HG02571 (cell line): Measurements from ENCODE around the gene LRMDA.

Source experiments
- ATAC-seq: cut with Tn5 transposase; IDR thresholded peaks from one replicate; pipeline ENCODE4 v1.9.1; 2021; ENCODE audit warnings: mild to moderate bottlenecking, moderate library complexity; ENCODE audit not compliant: unreplicated experiment

The LRMDA gene

DNA sequence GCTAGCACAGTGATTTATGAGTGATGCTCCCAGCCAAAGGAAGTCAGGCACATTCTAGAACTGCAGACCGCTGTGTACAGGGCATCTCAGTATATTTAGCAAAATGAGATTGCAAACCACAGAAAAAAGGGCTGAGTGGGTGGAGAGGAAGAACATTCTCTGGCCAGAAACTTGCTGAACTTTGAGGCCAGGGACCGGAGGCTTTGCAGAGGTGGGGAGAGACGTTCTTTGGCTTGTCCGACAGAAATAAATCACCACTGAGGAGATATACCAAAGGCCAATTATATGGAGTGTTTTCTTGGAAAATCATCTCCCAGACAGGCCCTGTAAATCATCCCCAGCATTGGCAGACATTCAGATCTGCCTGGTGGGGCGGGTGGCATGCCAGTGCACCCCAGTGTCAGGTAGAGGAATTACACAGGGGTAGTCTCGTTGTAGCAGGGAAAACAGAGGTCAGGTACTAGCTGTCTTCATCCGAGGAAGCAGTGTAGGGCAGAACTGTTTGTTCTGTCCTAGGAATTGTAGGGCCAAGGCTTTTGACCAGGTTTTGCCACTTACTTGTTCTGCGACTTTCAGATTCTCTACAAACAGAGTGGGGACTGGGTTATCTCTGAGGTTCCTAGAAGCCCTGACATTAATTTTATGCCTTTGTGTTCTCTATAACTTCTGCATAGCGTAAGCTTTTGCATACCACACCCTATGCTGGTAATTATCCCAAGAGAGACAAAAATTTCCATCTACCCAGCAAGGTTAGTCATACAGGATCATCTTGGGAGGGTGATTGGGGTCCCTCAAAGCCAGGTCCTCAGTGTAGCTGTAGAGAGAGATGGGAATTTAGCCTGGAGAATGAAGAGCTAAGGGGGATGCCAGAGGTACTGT, 655.6 kb downstream of the LRMDA start:
- no peak for ATAC-seq

DNA sequence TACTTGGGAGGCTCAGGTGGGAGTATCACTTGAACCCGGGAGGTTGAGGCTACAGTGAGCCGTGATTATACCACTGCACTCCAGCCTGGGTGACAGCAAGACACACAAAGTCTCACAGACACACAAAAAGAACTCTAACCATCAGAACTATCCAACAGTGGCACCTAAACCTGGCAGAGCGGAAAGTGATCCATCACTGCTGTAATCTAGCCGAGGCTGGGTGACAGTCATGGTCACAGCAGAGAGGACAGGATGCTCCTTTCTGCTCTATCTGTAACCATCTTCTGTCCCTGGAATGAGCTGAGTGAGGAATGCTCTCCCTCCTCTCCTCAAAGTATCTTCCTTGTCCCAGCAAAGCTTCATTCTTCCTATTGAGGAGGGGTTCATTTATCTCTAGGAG, 656.6 kb downstream of the LRMDA start:
- ATAC-seq: no peak

DNA sequence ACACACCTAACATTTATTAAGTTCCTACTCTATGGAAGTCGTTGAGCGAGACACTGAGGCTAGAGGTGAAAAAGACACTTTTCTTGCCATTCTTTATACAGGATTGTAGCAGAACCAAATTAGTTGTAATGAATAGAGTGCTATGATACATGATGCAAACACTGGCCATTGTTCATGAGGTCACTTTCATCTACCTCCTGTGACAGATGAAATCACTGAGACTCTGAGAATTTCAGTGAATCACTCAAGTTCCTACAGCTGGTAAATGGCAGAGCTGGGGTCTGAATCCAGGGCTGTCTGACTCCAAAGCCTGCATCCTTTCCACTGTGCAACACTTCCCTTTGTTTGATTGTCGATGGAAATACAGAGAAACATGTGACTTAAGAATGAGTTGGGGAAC, 657.6 kb downstream of the LRMDA start:
- ATAC-seq: no peak

DNA sequence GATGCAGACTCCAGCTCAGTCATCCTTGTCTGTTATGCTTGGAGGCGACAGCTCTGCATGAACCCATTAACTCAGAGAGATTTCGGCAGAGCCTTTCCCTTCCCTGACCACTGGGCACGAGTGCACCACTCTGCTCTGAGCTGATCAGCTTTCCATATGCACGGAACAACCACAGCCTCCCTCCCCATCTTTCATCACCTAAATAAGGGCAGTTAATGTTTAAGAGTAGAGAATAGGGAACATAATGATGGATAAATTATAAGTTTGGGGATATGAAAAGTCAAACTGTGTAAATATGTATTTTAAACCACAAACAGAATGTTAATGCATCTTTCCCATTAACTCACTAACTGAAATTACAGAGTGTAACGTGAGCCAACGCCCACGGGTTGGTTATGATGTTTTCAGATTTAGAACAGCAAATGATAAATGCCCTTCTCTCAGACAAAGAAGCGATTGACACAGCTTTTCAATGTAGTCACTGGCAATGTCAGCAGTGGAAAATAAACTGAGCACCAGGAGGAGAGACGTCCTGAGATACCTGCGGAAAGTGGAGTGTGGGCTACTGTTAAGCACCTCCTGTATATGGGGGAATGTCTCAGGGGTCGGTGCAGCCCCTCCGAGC, 658.2 kb downstream of the LRMDA start:
- ATAC-seq: no peak

DNA sequence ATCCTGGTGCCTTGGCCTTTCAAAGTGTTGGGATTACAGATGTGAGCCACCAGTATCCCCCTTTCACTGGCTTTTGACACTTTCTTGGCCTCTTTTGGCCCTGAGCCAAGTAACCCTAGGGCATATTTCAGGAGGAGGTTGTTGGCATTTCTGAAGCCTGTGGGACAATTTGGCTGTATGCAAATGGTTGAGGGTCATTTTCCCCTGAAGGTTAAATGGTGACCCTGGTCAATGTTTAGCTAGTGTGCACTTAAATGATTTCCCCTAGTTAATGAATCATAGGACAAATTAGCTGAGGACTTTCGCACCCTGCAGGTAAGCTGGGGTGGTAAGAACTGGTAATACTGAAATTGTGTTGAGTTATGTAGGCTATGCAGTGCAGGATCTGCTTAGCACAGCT, 660.5 kb downstream of the LRMDA start:
- ATAC-seq: no peak

DNA sequence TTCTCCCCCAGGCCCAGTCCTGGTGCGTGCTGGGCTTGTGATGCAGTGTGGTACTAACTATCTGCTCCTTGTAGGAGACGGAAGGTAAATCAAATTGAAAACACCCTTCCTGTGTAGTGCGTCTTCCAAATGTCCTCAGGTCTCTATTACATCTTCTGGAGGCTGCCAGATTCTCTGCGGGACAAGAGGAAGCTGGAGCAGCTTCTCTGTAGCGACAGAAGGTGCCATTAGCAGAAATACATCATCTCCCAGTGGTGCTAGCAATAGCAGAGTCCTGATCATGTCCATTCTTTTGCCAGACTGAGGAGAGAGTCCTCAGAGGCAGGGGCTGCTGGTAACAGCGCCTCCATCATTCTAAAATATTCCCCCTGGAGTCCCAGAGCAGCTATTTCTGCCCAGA, 675.2 kb downstream of the LRMDA start:
- ATAC-seq: no peak

DNA sequence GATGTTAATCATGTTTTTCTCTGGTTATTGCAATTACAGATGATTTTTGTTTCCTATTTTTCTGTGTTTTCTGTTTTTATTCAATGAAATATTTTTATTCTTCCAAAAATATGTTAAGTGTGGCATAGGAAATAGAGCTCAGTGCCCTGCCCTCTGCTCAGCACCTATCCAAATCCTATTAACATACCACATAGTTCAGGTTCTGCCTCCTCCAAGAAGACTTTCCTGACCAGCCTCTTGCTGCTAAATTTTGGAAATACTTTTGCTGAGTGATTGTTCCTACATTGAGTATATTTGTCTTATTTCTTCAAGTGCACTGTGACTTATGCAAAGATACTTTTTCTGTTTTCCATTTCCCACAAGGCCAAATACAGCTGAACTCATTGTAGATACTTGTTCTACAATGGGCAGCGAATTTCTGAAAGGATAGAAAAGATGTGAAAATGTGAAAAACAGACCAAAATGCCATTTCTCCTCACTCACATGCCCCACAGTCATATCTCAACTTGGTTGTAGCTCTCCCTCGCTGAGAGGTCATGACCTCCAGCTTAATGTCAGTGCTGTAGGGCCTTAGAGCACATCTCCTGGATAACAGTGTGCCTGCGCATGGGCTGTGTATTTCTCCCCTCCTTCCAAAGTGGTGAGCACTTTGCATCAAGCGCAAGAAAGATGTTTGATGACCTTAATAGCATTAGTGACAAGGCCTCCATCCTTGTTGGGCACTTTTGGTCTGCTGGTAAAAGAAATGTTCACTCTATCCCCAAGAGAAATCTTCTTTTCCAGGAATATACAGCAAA, 677.3 kb downstream of the LRMDA start:
- no peak for ATAC-seq

DNA sequence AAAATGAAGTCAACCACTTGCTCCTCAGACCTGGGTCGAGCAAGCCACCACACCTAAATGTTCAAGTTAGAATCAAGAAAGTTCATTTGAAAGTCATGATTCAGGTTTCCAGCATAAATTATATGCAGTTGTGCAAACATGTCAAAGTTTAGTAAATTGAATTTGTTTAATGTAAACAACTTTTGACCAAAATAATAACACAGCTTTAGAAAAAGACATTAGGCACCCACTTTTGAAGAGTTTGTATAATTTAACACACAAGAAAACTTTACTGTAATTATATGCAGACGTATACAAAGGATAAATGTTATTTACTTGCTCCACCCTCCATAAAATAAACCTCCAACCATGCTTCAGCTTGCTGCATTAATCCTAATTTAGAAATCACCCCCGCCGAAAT, 680.0 kb downstream of the LRMDA start:
- ATAC-seq: no peak

DNA sequence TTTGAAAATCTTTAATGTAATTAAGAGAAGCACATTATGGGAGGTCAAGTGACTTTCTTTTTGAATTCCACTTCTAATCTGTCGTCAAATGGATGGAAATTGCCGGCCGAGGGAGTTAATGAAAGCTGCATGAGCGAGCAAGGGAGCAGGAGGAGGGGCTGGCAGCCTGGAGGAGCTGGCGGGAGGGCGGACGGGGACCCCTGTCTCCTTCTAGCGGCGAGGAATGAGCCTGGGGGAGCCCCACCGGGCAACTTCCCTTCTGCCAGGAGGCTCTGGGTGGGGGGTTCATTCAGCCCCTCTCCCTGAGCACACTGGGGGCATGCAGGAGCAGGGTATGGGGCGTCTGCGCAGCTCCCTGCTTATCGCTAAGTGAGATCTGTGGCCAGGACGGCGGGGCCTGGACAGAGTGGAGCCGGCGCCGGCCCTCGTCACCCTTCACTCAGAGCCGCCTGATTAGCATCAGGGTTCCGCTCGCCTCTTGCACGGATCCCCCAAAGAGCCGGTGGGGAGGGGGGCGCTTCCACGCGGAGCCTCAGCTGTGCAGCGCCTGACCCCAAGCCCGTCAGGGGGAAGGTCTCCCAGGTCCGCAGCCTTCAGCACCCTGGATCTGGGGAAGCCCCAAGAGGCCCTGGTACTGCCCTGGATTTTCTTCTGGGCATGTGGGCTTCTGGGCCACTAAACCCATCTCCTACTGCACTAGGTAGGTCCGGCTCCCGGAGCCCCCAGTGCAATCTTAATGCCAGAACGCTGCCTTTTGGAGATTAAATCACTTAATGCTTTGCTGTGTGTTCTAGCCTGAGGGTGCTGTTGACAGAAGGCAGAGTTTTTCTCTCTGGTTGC, 680.8 kb downstream of the LRMDA start:
- ATAC-seq: no peak

DNA sequence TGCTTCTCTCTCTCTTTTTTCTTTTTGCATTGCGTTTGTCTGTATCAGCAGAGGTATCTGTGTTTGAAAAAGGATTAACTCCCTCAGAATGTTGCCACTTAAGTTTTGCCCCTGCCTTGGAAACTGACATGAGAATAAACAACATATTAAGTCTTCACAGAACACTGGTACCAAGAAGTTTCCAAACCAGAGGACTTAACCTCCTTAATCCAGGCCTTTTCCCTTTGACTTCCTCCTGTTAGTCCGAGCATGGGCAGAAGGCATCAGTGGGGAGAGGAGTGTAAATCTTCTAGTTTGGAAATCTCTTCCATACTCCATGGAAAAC, 681.4 kb downstream of the LRMDA start:
- no peak for ATAC-seq

DNA sequence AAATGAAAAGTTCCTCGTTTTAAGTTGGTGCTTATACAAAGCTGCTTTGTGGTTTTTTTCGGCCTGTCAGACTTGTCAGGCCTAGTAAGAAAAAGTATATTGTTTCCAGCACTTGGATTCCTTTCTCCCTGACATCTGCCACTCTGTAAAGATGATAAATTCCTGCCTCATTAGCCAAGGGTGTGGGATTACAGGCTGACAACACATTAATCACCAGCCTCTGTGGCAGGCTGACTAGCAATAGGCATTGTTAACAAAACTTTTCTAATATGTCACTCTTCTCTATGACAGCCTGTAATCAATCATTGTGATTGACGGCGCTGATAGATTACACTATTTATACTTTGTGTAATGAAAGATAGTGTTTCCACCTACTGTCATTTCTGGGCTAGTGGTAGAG, 682.5 kb downstream of the LRMDA start:
- ATAC-seq: no peak

DNA sequence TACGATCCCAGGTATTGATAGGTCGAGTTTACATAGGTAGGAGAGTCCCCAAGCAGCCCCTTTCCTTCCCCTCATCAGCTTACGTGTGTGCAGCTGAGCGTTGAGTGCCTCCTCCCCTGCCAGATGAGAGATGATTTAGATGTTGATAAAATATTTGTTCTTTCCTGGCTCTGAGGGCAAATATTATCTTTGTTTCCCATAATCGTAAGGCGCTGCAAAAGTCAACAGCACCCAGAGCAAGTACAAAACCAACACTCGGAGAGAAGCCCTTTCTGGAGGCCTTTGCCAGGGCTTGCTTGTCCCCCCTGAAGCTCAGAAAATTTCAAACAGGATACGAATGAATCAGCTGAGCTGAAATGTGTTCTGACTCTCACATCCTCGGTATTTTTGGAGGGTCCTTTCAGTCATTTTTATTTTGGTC, 683.2 kb downstream of the LRMDA start:
- ATAC-seq: no peak

DNA sequence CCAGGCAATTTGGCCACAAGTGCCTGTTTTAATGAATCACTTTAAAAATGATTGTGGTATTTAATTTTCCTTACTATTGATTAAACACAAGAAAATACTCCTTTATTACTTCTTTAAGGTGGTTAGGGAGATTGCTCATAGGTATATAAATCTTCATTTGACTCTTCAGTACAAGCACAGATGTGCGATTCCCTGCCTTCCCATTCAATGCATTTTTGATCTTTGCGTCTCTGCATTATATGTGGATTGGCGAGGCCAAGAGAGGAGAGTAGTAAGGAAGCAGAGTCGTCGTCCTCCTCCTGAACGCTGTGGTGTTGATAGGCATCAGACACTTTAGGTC, 683.7 kb downstream of the LRMDA start:
- ATAC-seq: no peak

DNA sequence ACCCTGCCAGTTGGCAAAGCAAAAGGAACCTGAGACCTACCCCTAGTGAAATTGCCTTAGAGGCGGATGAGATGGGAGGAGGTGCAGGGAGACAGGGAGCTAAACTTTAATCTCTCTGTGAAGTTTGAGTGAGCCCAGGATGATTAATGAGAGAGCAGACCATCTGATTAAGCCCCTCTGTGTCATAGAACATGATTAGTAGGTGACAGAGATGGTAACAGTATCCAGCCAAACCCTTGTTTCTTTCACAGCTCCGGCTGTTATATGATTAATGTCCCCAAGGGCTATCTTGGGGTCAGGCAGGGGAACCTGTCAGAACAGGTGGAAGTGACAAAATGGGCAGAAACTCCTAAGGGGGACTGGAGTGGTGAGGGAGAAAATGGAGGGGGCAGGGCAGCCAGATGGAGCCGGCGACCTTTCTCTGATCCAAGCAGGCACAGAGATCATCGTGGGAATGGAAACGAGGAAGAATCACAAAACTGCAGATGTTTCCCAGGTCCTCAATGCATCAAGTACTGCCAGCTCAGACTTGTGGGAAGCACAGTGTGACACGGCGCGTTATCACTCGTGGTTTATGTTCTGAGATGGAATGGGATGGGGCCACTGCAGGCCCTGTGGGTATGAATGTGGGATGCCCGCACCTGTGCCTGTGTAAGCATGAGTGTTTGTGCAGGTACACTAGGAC, 684.2 kb downstream of the LRMDA start:
- no peak for ATAC-seq

DNA sequence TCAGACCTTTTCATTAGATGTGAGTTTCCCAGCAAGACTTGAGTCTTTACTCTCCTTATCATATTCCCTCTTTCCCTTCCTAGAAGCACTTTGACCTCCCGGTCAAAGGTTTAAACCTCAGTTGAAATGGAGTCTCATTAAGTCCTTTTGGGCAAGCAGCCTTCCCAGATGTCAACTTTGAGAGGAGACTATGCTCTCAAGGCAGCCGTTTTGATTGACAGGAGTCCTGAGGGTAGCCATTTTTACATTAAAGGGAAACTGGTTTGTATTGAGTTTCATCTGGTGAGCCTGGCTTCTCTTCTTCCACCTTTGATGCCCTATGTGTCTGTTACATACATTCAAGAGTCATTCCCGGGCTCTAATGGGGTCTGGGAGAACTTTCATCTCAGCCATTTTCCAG, 685.1 kb downstream of the LRMDA start:
- ATAC-seq: no peak

DNA sequence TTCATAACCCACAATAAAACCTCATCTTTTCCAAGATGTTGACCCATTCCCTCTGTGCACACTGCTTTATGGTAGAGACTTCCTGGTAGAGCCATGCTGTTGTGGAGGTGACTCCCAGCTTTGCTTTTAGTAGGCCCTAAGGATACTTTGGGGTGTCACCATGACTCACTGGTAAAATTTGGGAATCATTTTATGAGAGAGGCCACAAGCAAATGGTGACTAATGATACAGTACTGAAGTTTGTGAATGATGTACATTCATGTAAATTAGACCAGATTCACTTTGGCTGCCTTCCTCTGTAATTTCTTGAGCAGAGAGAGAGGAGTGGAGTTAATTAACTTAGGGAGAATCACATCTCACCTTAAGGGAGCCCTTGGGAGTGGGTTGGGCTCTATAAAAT, 686.5 kb downstream of the LRMDA start:
- ATAC-seq: no peak

DNA sequence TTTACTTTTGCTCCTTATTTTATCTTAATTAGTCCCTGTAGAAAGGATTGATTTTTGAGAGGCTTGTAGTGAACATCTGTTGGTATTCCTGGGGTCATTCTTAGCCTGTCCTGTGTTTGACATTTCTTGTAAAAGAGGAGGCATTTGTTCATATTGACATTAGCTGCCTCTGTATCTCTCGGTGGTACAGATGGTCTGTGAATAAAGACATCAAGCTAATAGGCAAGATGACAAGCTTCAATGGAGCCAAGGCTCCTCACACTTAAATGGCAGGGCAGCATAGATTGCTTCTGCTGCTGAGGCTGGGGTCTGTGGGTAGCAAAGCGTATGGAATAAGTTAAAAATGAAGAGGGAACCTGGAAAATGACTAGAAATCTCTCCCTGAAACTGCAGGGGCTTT, 687.6 kb downstream of the LRMDA start:
- ATAC-seq: no peak

DNA sequence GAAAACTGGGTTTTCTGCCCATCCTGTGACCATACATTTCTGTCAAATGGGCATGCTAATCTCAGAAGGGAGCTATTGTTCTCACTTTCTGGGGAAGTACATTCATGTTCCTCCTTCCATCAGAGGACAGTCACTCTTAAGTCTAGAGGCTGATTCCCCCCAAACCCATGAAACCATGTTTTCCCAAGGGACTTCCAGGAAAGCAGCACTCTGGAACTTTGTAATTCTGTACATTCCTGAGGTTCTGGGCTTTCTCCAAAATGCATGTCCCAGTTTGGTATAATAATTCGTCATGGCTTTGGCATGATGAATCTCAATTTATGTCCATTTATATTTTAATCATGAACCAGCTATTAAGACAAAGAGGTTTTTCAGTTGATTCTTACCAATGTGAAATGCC, 688.1 kb downstream of the LRMDA start:
- no peak for ATAC-seq

DNA sequence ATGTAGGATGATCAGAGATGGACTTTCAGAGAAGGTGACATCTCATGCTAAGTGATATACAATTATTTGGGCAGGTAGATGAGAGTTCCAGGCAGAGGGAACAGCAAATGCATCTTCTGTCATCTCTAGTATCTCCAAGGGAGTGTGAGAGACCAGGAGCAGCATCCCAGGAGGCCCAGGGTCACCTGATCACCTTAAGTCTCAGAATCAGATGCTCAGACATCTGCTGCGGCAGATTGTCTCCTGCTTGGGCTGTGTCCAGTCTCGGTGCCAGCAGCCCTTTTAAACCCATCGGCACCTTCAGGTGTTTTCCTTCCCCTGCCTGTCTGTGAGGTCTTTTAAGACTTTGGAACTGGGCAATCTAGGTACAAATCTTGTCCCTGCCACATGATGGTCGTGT, 690.6 kb downstream of the LRMDA start:
- no peak for ATAC-seq

DNA sequence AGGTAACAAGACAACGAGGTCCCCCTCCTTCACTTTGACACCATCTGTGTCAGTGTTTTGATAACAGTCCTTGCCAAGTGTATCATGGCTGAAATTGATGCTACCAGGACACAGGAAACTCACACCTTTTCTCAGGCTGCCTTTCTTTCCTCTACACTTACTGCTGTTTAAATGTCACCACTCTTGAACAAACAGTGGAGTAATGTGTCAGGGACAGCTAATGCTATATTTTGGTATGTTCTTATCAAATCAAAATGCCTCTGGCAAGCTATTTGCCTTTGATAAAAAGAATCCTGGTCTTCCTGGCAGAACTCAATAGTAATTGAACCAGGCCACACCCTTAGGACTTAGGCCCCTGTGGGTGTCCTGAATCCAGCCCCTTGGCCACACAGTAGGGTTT, 692.9 kb downstream of the LRMDA start:
- ATAC-seq: no peak

DNA sequence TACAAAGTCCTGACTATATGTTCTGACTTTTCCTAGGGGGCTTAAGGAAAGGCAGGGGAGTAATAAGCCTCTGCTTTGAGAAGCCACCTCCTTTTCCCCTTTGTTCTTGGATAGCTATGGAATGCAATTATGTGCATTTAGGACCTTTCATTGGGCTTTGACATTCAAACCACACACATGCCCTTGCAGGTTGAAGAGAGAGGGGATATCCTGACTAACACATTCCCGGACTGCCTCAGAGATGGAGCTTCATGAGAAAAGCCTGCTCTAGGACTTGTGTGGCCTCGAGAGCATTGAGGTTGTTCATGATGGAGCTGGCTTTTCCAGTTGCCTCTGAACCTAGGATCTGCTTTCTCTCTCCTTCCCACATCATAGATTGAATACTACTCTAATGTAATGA, 694.5 kb downstream of the LRMDA start:
- ATAC-seq: no peak
